Stomach (tissue), 9 donors: ENCODE data around the gene FRY. TPM values are rescaled to one million over a fixed set of nuclear protein-coding genes. Genes with fewer than 3 reads are reported as not detected.

Source experiments
- DNase-seq, 2 donors: peaks; one replicate each; pipeline versions ENCODE4 v3.0.0 to v3.0.0-alpha.2; 2013 to 2019
- H3K27ac ChIP-seq, 5 donors: fragments of 200-600 bp in 4 of 5; sonication (generic) in 4 of 5; one replicate each; pipeline ENCODE4 v1.5.1; 2013 to 2019; ENCODE audit warnings: mild to moderate bottlenecking in 1 of 5, moderate library complexity in 1 of 5
- H3K27me3 ChIP-seq, 3 donors: fragments of 200-600 bp; sonication (generic); one replicate each; pipeline ENCODE4 v1.5.1; 2017 to 2019; ENCODE audit warnings: mixed run types in 1 of 3
- H3K36me3 ChIP-seq, 4 donors: fragments of 200-600 bp; sonication (generic); 1 replicate in 3 of 4; 2 replicates in 1 of 4; pipeline ENCODE4 v1.5.1; 2016 to 2019
- H3K4me1 ChIP-seq, 4 donors: fragments of 200-600 bp; sonication (generic); one replicate each; pipeline ENCODE4 v1.5.1; 2016 to 2019
- H3K4me3 ChIP-seq, 4 donors: fragments of 200-600 bp; sonication (generic) in 3 of 4; one replicate each; pipeline ENCODE4 v1.5.1; 2016 to 2019; ENCODE audit warnings: mild to moderate bottlenecking in 1 of 4
- H3K9me3 ChIP-seq, 4 donors: fragments of 200-600 bp; sonication (generic); one replicate each; pipeline ENCODE4 v1.5.1; 2016 to 2019
- EP300 ChIP-seq: sonication (generic); formaldehyde crosslinking; IDR thresholded peaks from one replicate; pipeline ENCODE4 v1.6.1; 2017; ENCODE audit warnings: antibody characterized with exemption
- POLR2A ChIP-seq, 4 donors: fragments of 450-650 bp; IDR thresholded peaks; one replicate each; pipeline ENCODE4 v1.6.1; 2016; ENCODE audit warnings: antibody characterized with exemption in 4 of 4, control low read depth in 2 of 4, mild to moderate bottlenecking in 1 of 4, moderate library complexity in 1 of 4
- POLR2AphosphoS5 ChIP-seq, 3 donors: sonication (generic); formaldehyde crosslinking; IDR thresholded peaks; one replicate each; pipeline ENCODE4 v1.6.1; 2016; ENCODE audit warnings: antibody characterized with exemption in 3 of 3
- WGBS, 5 donors: extraction: QIAGEN DNeasy Blood & Tissue Kit in 3 of 5; methylation state at CpG; one replicate each; pipeline versions ENCODE4 v1.1.5 to v1.1.7; 2013 to 2018; 5-methylcytosine and 5-hydroxymethylcytosine counted together
- intact Hi-C: fragments of 100-400 bp; cut with DNase I; formaldehyde crosslinking; loops from one replicate; pipeline ENCODE4 v1.15.1; 2023; ENCODE audit warnings: low total_unique reads
- polyA plus RNA-seq, 3 donors: library from polyadenylated mRNA; stranded (reverse); fragments of 200-250 nt; gene quantifications; one replicate each; pipeline ENCODE4 v1.2.3, GENCODE V29; 2013
- total RNA-seq, 5 donors: library from RNA; depleted of rRNA; stranded (reverse); fragments of >200 nt; gene quantifications; one replicate each; pipeline versions ENCODE4 v1.1.0 to v1.2.3, GENCODE V29; 2014 to 2016
- TF ChIP-seq, protein P1 (sequence below), 7 experiments: fragments of 450-650 bp in 4 of 7; fragments of 200-600 bp in 3 of 7; sonication (generic) in 3 of 7; IDR thresholded peaks; one replicate each; pipeline ENCODE4 v1.5.1; 2016 to 2019; ENCODE audit warnings: antibody characterized with exemption in 7 of 7, control low read depth in 2 of 7, mild to moderate bottlenecking in 1 of 7
- donor health status: healthy with polysubstance abuse.
- donor health status: Bipolar disorder and iron deficiency.
- donor health status: healthy.

The FRY gene
- total and polyA plus RNA-seq, 8 donors, result 3.5 to 97.1 (median 16.4) TPM

DNA sequence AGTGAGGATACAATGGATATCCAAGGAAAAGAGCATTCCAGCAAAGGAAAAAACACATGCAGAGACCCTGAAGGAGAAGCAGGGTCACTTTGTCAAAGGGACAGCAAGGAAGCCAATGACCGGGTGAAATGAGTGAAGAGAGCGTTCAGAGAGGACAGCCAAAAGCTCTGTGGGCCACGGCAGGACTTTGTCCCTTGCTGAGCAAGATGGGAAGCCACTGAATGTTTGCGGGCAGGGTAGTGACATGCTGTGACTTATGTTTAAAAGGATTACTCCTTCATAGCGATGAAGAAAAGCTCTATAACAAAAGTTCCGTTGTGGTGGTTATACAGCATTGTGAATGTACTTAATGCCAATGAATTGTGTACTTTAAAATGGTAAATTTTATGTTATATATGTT is 267.1 kb downstream of the FRY start:
- H3K27me3 ChIP-seq, result no peaks in the 10 kb centered on the region
- no peak overlapping the region for H3K4me3 ChIP-seq
- peaks cover 0 to 23% (median 22%) of the 10 kb centered on the region in 4 donors for H3K36me3 ChIP-seq
- H3K9me3 ChIP-seq, result no peaks in the 10 kb centered on the region
- H3K4me1 ChIP-seq, result no peaks in the 10 kb centered on the region
- no peak for DNase-seq
- intact Hi-C loops, result no loop called here
- H3K27ac ChIP-seq, result no peak overlapping the region
- WGBS, 5 donors, result 91 to 98% (median 93%) methylated on average over 6 of the region's 6 CpGs
- TF ChIP-seq POLR2A (IDR thresholded peaks at IDR 0.05), result no peak
- TF ChIP-seq, protein P1, sequence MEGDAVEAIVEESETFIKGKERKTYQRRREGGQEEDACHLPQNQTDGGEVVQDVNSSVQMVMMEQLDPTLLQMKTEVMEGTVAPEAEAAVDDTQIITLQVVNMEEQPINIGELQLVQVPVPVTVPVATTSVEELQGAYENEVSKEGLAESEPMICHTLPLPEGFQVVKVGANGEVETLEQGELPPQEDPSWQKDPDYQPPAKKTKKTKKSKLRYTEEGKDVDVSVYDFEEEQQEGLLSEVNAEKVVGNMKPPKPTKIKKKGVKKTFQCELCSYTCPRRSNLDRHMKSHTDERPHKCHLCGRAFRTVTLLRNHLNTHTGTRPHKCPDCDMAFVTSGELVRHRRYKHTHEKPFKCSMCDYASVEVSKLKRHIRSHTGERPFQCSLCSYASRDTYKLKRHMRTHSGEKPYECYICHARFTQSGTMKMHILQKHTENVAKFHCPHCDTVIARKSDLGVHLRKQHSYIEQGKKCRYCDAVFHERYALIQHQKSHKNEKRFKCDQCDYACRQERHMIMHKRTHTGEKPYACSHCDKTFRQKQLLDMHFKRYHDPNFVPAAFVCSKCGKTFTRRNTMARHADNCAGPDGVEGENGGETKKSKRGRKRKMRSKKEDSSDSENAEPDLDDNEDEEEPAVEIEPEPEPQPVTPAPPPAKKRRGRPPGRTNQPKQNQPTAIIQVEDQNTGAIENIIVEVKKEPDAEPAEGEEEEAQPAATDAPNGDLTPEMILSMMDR (IDR thresholded peaks at IDR 0.05), result no peak

DNA sequence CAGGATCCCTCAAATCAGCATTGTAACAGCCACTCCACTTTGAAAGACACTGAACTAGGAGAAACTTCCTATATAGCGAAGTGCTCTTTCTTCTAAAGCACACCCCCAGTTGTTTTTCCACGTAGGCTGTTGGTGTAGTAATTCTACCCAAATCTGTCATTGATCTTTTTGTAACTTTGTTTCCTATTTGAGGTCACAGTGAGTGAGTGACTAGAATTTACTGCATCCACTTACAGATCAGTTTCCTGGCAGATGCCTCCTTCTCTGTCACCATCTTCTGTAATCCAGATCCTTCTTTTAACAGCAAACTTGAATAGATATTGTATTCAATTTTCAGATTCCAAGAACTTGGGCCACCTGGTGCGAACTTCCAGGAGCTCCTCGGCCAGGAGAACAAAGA is 268.3 kb downstream of the FRY start:
- DNase-seq, result no peak
- intact Hi-C loops, result loop anchor here (10.0 kb wide), 1 partner anchor 385 kb away; no protein-coding TSS in a partner anchor
- 64 to 73% (median 66%) methylated on average over 4 of the region's 4 CpGs for WGBS, 5 donors

DNA sequence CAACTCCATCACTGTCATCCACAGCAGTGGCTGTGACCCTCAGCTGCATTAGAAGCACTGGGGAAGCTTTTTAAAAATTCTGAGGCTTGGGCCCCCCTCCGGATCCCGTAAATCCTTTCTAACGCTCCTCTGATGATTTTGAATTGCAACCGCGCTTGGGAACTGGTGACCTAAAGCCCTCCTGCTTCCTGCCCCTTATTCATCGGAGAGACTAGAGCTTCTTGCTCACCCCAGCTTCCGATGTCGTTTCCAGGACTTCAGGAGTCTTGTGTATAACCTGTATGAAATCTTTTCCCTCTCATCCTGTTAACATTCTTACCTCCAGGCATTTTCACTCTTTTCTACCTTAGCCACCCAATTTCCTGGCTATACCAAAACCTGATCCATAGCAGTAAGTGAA is 268.8 kb downstream of the FRY start:
- WGBS, 5 donors, result 40 to 59% (median 54%) methylated on average over 8 of the region's 8 CpGs
- DNase-seq, result no peak
- H3K4me3 ChIP-seq, result no peak overlapping the region
- TF ChIP-seq, protein P1 (IDR thresholded peaks at IDR 0.05), result no peak
- no peak for TF ChIP-seq EP300
- TF ChIP-seq POLR2A (IDR thresholded peaks at IDR 0.05), result no peak
- TF ChIP-seq POLR2AphosphoS5 (IDR thresholded peaks at IDR 0.05), result no peak
- intact Hi-C loops, result loop anchor here (10.0 kb wide), 1 partner anchor 386 kb away; no protein-coding TSS in a partner anchor
- H3K36me3 ChIP-seq, result peaks cover 0 to 8% (median 5%) of the 10 kb centered on the region in 4 donors
- H3K27ac ChIP-seq, result no peak overlapping the region
- H3K4me1 ChIP-seq, result no peaks in the 10 kb centered on the region
- no peaks in the 10 kb centered on the region for H3K9me3 ChIP-seq
- no peaks in the 10 kb centered on the region for H3K27me3 ChIP-seq

More for the DNA sequence above, 268.3 kb downstream of the FRY start:
- Histone ChIP-seq H3K27ac (no peak overlapping the region), H3K9me3 (no peaks in the 10 kb centered on the region), H3K27me3 (no peaks in the 10 kb centered on the region), H3K36me3 (peaks cover 0 to 13% (median 10%) of the 10 kb centered on the region in 4 donors), H3K4me3 (no peak overlapping the region), H3K4me1 (no peaks in the 10 kb centered on the region)
- TF ChIP-seq, protein P1 (IDR thresholded peaks at IDR 0.05), result no peak
- TF ChIP-seq EP300, result no peak
- TF ChIP-seq POLR2A (IDR thresholded peaks at IDR 0.05), result no peak
- no peak for TF ChIP-seq POLR2AphosphoS5 (IDR thresholded peaks at IDR 0.05)

DNA sequence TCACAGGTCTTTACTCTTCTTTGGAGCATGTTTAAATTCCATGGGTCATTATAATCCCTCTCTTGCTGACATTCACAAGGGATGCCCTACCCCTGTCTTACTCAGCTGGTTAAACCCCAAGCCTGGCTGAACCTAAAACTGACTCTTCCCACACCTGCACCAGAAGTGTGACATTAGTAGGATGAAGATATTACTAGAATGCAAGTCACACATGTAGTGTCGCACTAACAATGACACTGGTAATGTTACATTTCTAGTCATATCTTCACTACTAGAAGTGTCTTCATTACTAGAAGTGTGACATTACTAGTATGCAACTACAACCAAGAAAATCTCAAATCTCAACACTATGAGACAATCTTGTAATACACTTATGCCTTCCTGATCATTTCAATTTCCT is 269.3 kb downstream of the FRY start:
- H3K27ac ChIP-seq, result no peak overlapping the region
- H3K27me3 ChIP-seq, result no peaks in the 10 kb centered on the region
- intact Hi-C loops, result loop anchor here (10.0 kb wide), 1 partner anchor 386 kb away; no protein-coding TSS in a partner anchor
- H3K9me3 ChIP-seq, result no peaks in the 10 kb centered on the region
- H3K36me3 ChIP-seq, result peaks cover 0 to 3% (median under 1%) of the 10 kb centered on the region in 4 donors
- TF ChIP-seq EP300, result no peak
- TF ChIP-seq, protein P1 (IDR thresholded peaks at IDR 0.05), result no peak
- TF ChIP-seq POLR2A (IDR thresholded peaks at IDR 0.05), result no peak
- TF ChIP-seq POLR2AphosphoS5 (IDR thresholded peaks at IDR 0.05), result no peak
- no peak overlapping the region for H3K4me3 ChIP-seq
- 86 to 97% (median 94%) methylated on average over 1 of the region's 1 CpG for WGBS, 5 donors
- DNase-seq, result no peak
- H3K4me1 ChIP-seq, result no peaks in the 10 kb centered on the region
